GM21515 (cell line): ENCODE measurements around the gene DNAJC11.

Experiments used
- ATAC-seq: cut with Tn5 transposase; IDR thresholded peaks from one replicate; pipeline ENCODE4 v1.9.1; 2021; ENCODE audit not compliant: unreplicated experiment

DNAJC11 gene

DNA sequence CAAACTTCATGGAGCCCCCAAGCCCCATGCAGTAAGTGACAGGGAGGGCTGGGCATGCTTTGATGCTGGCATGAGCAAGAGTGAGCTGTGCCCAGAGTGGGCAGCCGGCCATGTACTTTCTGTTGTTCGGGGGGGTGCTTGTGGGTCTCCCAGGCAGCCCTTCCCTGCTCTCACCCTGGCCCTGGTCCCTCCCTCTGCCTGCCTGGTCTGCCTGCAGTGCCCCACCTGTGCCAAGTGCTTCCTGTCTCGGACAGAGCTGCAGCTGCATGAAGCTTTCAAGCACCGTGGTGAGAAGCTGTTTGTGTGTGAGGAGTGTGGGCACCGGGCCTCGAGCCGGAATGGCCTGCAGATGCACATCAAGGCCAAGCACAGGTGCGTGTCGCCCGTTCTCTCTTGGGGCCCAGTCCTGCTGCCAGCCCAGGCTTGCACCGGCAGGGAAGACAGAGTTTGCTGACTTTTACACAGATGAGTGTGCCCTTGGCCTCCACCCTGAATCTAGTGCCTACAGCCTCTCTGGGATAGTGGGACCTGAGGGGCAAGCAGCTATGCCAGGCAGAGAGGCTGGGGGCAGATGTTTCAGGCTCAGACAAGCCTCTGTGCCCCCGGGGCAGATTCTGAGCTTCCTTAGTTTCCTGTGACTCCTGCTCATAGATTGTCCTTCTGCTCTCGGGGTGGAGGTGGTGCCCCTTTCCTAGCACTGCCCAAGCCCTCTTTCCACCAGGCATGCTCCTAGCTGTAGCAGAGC, 114.2 kb downstream of the DNAJC11 start:
- ATAC-seq, result no peak

DNA sequence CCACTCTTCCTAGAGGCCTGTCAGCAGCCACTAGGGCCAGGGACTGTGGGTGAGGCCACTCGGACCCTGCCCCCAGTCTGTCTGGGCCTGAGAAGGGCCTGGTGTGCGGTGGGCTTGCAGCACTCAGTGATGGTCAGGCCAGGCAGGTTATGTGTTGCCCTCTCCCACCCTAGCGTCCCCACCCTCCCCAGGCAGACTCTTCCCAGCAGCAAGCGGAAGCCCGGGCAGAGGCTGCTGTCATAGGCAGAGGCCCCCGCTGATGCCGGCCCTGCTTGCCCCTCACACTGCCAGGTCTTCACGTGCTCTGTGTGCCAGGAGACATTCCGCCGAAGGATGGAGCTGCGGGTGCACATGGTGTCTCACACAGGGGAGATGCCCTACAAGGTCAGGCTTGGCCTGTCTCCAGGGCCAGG, 115.2 kb downstream of the DNAJC11 start:
- ATAC-seq, result no peak

DNA sequence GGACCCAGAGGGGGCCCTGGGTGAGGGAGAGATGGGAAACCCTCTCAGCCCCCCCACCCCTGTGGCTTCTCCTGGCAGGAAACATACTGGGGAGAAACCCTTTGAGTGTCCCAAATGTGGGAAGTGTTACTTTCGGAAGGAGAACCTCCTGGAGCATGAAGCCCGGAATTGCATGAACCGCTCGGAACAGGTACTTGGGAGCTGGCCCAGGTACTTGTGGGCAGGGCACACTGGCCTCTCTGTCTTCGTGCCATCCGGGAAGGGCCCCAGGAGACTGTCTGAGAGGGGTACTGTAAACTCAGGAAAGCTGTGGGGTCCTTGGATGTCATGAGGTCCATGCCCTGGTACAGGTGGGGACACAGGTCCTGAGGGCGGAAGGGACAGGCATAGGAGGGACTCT, 115.8 kb downstream of the DNAJC11 start:
- ATAC-seq, result no peak

DNA sequence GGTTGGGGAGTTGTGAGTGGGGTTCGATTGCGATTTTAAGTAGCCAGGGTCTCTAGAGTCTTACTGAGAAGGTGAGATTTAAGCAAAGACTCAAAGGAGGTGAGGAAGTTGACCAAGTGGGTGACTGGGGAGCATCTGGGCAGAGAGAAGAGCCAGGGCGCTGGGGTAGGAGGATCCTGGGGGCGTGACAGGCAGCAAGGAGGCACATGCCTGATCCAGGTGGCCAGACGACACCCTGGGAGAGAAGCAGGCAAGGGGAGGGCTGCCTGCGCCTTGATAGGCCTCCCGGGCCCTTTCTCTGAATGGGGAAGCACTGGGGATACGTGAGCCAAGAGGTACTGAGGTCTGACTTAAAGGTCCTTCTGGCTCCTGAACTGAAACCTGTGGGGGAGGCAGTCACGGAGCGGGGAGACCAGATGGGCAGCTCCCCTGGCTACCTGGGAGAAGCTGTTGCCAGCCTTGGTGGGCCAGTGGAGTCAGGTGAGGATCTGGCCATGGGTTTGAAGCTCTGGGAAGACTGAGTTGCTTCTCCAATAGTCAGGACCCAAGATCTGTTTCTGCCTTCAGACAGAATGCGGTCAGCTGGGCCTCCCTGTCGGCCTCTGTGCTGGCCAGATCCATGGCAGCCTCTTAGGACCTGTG, 116.4 kb downstream of the DNAJC11 start:
- no peak for ATAC-seq
